ENCODE data around the gene SCN9A. TPM values are rescaled to one million over a fixed set of nuclear protein-coding genes. Genes with fewer than 3 reads are reported as not detected.
A peak's percentile ranks its signal among the peaks of the same experiment; 100 is the strongest.
"Not testable (repeated sequence)": the region's sequence is repeated elsewhere in the genome, so short reads cannot be mapped to it uniquely, and the experiment has no call there.

The SCN9A gene
- total RNA-seq, 1 donor = 14.0 TPM

GRCh38 chr2:166328147-166328546 lies 47.6 kb downstream of the SCN9A start:
- TF ChIP-seq CTCF (IDR thresholded peaks at IDR 0.05; ENCODE audit: insufficient read depth, low read length) = no peak
- no peak overlapping the region for H3K4me3 ChIP-seq (ENCODE audit: low read depth, low read length)
- DNase-seq (ENCODE audit: low read depth) = no peak

GRCh38 chr2:166321076-166321475 lies 54.7 kb downstream of the SCN9A start:
- DNase-seq (ENCODE audit: low read depth) = no peak
- TF ChIP-seq CTCF (IDR thresholded peaks at IDR 0.05; ENCODE audit: insufficient read depth, low read length) = no peak
- H3K4me3 ChIP-seq (ENCODE audit: low read depth, low read length) = no peak overlapping the region

DNA sequence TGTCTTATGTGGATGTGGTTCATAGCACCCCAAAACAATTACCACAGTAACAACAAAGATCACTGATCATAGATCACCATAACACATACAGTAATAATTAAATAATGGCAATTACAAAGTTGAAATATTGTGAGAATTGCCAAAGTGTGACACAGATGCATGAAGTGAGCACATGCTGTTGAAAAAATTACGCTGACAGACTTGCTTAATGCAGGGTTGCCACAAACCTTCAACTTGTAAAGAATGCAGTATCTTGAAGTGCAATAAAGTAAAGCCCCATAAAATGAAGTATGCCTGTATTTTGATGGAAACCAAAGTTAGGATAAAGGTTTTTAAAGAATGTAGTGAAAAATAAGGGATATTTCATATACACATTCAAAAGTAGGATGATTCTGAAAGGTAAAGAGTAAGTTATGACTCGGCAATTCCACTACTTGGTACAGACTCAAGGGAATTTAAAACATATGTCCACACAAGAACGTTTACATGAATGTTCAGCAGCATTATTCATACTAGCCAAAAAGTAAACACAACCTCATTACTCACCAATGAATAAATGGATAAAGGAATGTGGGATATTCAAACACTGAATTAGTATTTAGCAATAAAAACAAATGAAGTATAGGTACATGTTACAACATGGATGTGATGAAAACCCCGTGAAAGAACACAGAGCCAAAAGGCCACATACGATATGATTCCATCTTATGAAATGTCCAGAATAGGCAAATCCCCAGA lies 61.6 kb downstream of the SCN9A start:
- TF ChIP-seq CTCF (IDR thresholded peaks at IDR 0.05; ENCODE audit: insufficient read depth, low read length) = no peak
- no peak overlapping the region for H3K4me3 ChIP-seq (ENCODE audit: low read depth, low read length)
- DNase-seq (ENCODE audit: low read depth) = peak; percentile 77

GRCh38 chr2:166312863-166313262 lies 62.9 kb downstream of the SCN9A start:
- not testable (repeated sequence) for H3K4me3 ChIP-seq (ENCODE audit: low read depth, low read length); DNase-seq (ENCODE audit: low read depth)

GRCh38 chr2:166307326-166307725 lies 68.4 kb downstream of the SCN9A start:
- no peak overlapping the region for H3K4me3 ChIP-seq (ENCODE audit: low read depth, low read length)
- no peak for TF ChIP-seq CTCF (IDR thresholded peaks at IDR 0.05; ENCODE audit: insufficient read depth, low read length)
- DNase-seq (ENCODE audit: low read depth) = no peak

- H3K4me3 ChIP-seq (ENCODE audit: low read depth, low read length) = no peak overlapping the region
- DNase-seq (ENCODE audit: low read depth) = no peak
- no peak for TF ChIP-seq CTCF (IDR thresholded peaks at IDR 0.05; ENCODE audit: insufficient read depth, low read length)
Observed at GRCh38 chr2:166304656-166305055, 71.1 kb downstream of the SCN9A start.

- no peak for DNase-seq (ENCODE audit: low read depth)
- TF ChIP-seq CTCF (IDR thresholded peaks at IDR 0.05; ENCODE audit: insufficient read depth, low read length) = no peak
- no peak overlapping the region for H3K4me3 ChIP-seq (ENCODE audit: low read depth, low read length)
Observed at GRCh38 chr2:166302036-166302435, 73.7 kb downstream of the SCN9A start.

Data from fibroblast of the aortic adventitia (primary cell).